ENCODE measurements around the gene MYL6. TPM values are rescaled to one million over a fixed set of nuclear protein-coding genes. Genes with fewer than 3 reads are reported as not detected.

Gene MYL6
- total and polyA plus RNA-seq, 9 of the 15 experiments (the other 6 are each of a cell fraction or from before 2014, with no cell fraction given), result 557 to 1,664 (median 958) TPM

DNA sequence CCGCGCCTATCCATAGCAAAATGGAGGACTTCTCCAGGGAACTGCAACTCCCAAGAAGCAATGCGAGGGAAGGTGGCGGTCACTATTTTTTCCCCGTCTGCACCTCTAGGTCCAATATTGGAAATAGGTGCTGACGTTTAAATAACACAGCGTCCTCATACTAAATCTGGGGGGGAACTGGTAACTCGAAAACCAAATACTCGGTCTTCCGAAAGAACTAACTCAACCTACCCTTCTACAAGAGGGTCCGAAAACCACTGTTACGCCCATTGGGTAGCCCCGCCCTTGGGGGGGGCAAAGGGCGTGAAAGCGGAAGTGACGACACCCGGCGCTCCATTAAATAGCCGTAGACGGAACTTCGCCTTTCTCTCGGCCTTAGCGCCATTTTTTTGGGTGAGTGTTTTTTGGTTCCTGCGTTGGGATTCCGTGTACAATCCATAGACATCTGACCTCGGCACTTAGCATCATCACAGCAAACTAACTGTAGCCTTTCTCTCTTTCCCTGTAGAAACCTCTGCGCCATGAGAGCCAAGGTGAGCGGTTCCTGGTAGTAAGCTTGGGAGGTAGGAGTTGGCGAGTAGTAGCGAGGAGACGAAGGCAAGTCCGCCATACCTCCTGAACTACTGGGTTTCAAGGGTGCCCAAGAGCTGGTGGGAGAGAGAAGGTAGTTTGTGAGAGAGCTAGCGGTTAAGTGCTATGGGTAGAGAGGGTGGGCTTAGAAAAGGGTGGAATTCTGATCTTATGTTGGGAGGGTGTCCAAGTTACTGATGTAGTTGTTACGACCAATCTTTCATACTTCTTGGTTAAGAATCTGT is 41.7 kb upstream of the MYL6 start, which contains the start of gene RPL41 (continued):
- TF ChIP-seq AFF1 (IDR thresholded peaks at IDR 0.05; ENCODE audit: low read depth in 1 of 2, partially characterized antibody in 2 of 2) (peak; percentile 86), FIP1L1 (IDR thresholded peaks at IDR 0.05; ENCODE audit: low read depth, low read length, poor library complexity, severe bottlenecking) (no peak), RBM15 (IDR thresholded peaks at IDR 0.05; ENCODE audit: insufficient read depth, low read length) (no peak), ZNF354B (CRISPR knock-in tag; IDR thresholded peaks at IDR 0.05) (no peak), SOX6 (IDR thresholded peaks at IDR 0.05) (peak; percentile 63), TCF7 (IDR thresholded peaks at IDR 0.05; ENCODE audit: borderline replicate concordance) (no peak), DNMT1 (IDR thresholded peaks at IDR 0.05) (0 out of 2 replicates have a peak, but pooled peaks have one; percentile 14), ZNF316 (IDR thresholded peaks at IDR 0.05) (no peak; the same call in 1 of the 2 replicates), CREB3 (tag; conservative IDR thresholded peaks at IDR 0.05; ENCODE audit: low read depth) (no peak), ZNF740 (CRISPR knock-in tag; IDR thresholded peaks at IDR 0.05) (peak; percentile 100), ZNF740 (tag; IDR thresholded peaks at IDR 0.05) (peak in 1 of 2 experiments; percentile 100; a peak in 2 of 4 replicates), IRF2 (CRISPR knock-in tag; IDR thresholded peaks at IDR 0.05) (no peak), SAFB2 (IDR thresholded peaks at IDR 0.05; ENCODE audit: borderline replicate concordance, low read depth, low read length, severe bottlenecking) (no peak)
- TF ChIP-seq, protein P1, sequence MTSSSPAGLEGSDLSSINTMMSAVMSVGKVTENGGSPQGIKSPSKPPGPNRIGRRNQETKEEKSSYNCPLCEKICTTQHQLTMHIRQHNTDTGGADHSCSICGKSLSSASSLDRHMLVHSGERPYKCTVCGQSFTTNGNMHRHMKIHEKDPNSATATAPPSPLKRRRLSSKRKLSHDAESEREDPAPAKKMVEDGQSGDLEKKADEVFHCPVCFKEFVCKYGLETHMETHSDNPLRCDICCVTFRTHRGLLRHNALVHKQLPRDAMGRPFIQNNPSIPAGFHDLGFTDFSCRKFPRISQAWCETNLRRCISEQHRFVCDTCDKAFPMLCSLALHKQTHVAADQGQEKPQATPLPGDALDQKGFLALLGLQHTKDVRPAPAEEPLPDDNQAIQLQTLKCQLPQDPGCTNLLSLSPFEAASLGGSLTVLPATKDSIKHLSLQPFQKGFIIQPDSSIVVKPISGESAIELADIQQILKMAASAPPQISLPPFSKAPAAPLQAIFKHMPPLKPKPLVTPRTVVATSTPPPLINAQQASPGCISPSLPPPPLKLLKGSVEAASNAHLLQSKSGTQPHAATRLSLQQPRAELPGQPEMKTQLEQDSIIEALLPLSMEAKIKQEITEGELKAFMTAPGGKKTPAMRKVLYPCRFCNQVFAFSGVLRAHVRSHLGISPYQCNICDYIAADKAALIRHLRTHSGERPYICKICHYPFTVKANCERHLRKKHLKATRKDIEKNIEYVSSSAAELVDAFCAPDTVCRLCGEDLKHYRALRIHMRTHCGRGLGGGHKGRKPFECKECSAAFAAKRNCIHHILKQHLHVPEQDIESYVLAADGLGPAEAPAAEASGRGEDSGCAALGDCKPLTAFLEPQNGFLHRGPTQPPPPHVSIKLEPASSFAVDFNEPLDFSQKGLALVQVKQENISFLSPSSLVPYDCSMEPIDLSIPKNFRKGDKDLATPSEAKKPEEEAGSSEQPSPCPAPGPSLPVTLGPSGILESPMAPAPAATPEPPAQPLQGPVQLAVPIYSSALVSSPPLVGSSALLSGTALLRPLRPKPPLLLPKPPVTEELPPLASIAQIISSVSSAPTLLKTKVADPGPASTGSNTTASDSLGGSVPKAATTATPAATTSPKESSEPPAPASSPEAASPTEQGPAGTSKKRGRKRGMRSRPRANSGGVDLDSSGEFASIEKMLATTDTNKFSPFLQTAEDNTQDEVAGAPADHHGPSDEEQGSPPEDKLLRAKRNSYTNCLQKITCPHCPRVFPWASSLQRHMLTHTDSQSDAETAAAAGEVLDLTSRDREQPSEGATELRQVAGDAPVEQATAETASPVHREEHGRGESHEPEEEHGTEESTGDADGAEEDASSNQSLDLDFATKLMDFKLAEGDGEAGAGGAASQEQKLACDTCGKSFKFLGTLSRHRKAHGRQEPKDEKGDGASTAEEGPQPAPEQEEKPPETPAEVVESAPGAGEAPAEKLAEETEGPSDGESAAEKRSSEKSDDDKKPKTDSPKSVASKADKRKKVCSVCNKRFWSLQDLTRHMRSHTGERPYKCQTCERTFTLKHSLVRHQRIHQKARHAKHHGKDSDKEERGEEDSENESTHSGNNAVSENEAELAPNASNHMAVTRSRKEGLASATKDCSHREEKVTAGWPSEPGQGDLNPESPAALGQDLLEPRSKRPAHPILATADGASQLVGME (CRISPR knock-in tag; IDR thresholded peaks at IDR 0.05), result no peak

All from K562 (cell line).